Smooth muscle cell (in vitro differentiated cells): ENCODE measurements around the gene PADI3. TPM values are rescaled to one million over a fixed set of nuclear protein-coding genes. Genes with fewer than 3 reads are reported as not detected.

Experiments
- DNase-seq: peaks from one replicate; lab custom pipeline; 2025; ENCODE audit not compliant: unreplicated experiment; lab: John Stamatoyannopoulos, UW
- H2AFZ ChIP-seq: fragments of 200-600 bp; sonication (generic); 2 replicates; pipeline ENCODE4 v1.6.0; 2016; ENCODE audit warnings: antibody characterized with exemption, low read depth, mild to moderate bottlenecking
- H3F3A ChIP-seq: fragments of 200-600 bp; sonication (generic); 2 replicates; pipeline ENCODE4 v1.6.0; 2017; ENCODE audit warnings: antibody characterized with exemption, low read depth
- H3K27ac ChIP-seq: fragments of 200-600 bp; sonication (generic); 2 replicates; pipeline ENCODE4 v1.5.1; 2016; ENCODE audit warnings: low read depth, mild to moderate bottlenecking
- H3K27me3 ChIP-seq: fragments of 200-600 bp; sonication (generic); 2 replicates; pipeline ENCODE4 v1.6.1; 2016; ENCODE audit warnings: low read depth, mild to moderate bottlenecking
- H3K36me3 ChIP-seq: fragments of 200-600 bp; sonication (generic); 2 replicates; pipeline ENCODE4 v1.5.1; 2016; ENCODE audit warnings: low read depth
- H3K4me1 ChIP-seq: fragments of 200-600 bp; sonication (generic); 2 replicates; pipeline ENCODE4 v1.5.1; 2016; ENCODE audit warnings: low read depth
- H3K4me2 ChIP-seq: fragments of 200-600 bp; sonication (generic); 2 replicates; pipeline ENCODE4 v1.6.0; 2016; ENCODE audit warnings: mild to moderate bottlenecking
- H3K4me3 ChIP-seq: fragments of 200-600 bp; sonication (generic); 2 replicates; pipeline ENCODE4 v1.5.1; 2016; ENCODE audit warnings: mild to moderate bottlenecking
- H3K79me2 ChIP-seq: fragments of 200-600 bp; sonication (generic); 2 replicates; pipeline ENCODE4 v1.6.0; 2016; ENCODE audit warnings: low read depth, mild to moderate bottlenecking
- H3K9ac ChIP-seq: fragments of 200-600 bp; sonication (generic); 2 replicates; pipeline ENCODE4 v1.6.0; 2016; ENCODE audit warnings: low read depth
- H3K9me3 ChIP-seq: fragments of 200-600 bp; sonication (generic); replicated peaks from 2 replicates; pipeline ENCODE4 v1.5.1; 2016; ENCODE audit warnings: low read depth
- H4K20me1 ChIP-seq: fragments of 200-600 bp; sonication (generic); 2 replicates; pipeline ENCODE4 v1.6.0; 2016; ENCODE audit warnings: low read depth
- WGBS: methylation state at CpG from one replicate; pipeline ENCODE4 v1.1.7; 2016; ENCODE audit warnings: low lambda C conversion rate; 5-methylcytosine and 5-hydroxymethylcytosine counted together
- polyA plus RNA-seq: library from polyadenylated mRNA; unstranded; fragments of >200 nt; fragmentation: Nextera tagmentation; extraction: Ambion mirVana; gene quantifications from 2 replicates; pipeline ENCODE4 v1.2.1, GENCODE V29; 2016
- total RNA-seq: library from RNA; depleted of rRNA; stranded (reverse); fragments of >200 nt; gene quantifications from 2 replicates; pipeline ENCODE4 v1.2.3, GENCODE V29; 2014
- TF ChIP-seq, protein P1 (sequence below): fragments of 200-600 bp; sonication (generic); IDR thresholded peaks from 2 replicates; pipeline ENCODE4 v1.5.1; 2017; ENCODE audit warnings: borderline replicate concordance, mild to moderate bottlenecking, antibody characterized with exemption; ENCODE audit not compliant: insufficient read depth, poor library complexity, severe bottlenecking

Gene PADI3
- total and polyA plus RNA-seq, 2 experiments from 2014 or later: not detected

DNA sequence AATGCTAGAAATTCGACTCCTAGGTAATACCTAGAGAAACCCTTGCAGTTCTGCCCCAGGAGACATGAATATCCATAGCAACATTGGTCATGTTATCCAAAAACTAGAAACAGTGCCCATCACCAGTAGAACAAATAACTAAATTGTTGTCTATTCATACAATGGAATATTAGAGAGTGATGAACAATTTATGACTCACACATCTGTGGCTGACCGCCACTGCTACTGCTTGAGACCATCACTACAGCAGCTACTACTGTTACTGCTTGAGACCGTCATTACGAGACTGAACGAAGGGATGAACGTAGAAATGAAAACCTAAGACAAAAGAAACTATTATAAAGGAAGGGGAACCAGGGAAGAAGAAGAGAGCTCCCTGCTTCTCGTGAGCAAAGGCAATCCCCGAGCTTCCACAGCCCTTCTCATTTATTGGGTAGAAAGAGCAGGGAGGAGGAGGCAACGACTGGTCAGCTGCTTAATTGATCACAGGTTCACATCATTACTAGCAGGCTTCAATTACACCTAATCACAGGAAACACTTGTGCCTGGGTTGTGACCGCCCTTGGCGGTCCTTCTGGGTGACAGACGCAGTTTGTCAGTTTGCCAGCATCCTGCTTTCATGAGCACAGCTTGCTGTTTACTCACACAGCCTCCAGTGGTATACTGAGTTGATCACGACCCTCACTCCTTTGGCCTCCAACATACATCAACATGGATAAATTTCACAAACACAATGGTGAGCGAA lies 45.0 kb downstream of the PADI3 start:
- Histone ChIP-seq H3K27ac (no peak overlapping the region), H3K27me3 (no peaks in the 10 kb centered on the region), H3K79me2 (no peaks in the 10 kb centered on the region), H3K9ac (no peak overlapping the region), H3F3A (peaks cover 7% of the 10 kb centered on the region), H3K36me3 (no peaks in the 10 kb centered on the region), H3K4me1 (no peaks in the 10 kb centered on the region), H3K9me3 (no peaks in the 10 kb centered on the region), H2AFZ (no peak overlapping the region), H3K4me2 (no peak overlapping the region), H4K20me1 (no peaks in the 10 kb centered on the region), H3K4me3 (no peak overlapping the region)
- no peak for DNase-seq
- 82% methylated on average over 14 of the region's 14 CpGs for WGBS
- TF ChIP-seq, protein P1, sequence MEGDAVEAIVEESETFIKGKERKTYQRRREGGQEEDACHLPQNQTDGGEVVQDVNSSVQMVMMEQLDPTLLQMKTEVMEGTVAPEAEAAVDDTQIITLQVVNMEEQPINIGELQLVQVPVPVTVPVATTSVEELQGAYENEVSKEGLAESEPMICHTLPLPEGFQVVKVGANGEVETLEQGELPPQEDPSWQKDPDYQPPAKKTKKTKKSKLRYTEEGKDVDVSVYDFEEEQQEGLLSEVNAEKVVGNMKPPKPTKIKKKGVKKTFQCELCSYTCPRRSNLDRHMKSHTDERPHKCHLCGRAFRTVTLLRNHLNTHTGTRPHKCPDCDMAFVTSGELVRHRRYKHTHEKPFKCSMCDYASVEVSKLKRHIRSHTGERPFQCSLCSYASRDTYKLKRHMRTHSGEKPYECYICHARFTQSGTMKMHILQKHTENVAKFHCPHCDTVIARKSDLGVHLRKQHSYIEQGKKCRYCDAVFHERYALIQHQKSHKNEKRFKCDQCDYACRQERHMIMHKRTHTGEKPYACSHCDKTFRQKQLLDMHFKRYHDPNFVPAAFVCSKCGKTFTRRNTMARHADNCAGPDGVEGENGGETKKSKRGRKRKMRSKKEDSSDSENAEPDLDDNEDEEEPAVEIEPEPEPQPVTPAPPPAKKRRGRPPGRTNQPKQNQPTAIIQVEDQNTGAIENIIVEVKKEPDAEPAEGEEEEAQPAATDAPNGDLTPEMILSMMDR: no peak

DNA sequence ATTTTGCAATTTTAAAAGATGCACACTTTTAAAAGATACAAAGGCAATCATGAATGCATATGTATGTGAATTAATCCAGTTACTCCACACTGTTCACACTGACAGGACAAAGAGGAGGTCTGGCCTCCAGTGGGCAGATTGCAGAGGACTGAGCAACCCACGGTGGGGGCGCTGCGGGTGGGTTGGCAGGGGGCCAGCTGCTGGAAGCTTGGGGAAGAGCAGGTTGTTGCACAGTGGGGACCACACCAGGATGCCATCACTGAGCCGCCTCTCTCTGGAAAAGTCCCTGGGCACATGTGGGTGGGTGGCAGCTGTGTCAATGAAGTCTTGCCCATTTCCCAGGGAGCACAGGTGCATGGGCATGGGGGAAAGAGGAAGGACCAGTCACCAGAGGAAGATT lies 46.4 kb downstream of the PADI3 start:
- no peak overlapping the region for H3K4me3 ChIP-seq
- H3K27ac ChIP-seq: no peak overlapping the region
- H3F3A ChIP-seq: no peaks in the 10 kb centered on the region
- TF ChIP-seq, protein P1: no peak
- 96% methylated on average over 4 of the region's 4 CpGs for WGBS
- no peaks in the 10 kb centered on the region for H3K36me3 ChIP-seq
- no peaks in the 10 kb centered on the region for H3K9me3 ChIP-seq
- no peaks in the 10 kb centered on the region for H3K79me2 ChIP-seq
- H3K9ac ChIP-seq: no peak overlapping the region
- DNase-seq: no peak
- no peak overlapping the region for H3K4me2 ChIP-seq
- no peaks in the 10 kb centered on the region for H3K4me1 ChIP-seq
- no peaks in the 10 kb centered on the region for H3K27me3 ChIP-seq
- no peak overlapping the region for H2AFZ ChIP-seq
- H4K20me1 ChIP-seq: no peaks in the 10 kb centered on the region

DNA sequence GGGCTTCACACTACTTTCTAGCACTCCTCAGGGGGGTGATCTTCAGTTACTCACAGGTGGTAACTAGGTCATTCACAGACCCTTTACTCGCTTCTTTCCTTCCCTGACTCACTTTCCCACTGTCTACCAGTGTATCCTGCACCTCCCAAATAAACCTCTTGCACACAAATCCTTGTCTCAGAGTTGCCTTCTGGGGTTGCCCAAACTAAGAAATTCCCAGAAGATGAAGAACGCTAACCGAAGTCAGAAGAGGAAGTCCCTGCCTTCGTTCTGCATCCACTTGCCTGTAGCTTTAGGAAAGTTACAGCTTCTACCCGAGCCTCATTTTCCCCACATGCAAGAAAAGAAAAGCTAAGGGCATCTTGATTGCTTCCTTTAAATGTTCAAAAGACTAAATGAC lies 47.2 kb downstream of the PADI3 start:
- no peaks in the 10 kb centered on the region for H3K79me2 ChIP-seq
- no peaks in the 10 kb centered on the region for H3K9me3 ChIP-seq
- H3F3A ChIP-seq: no peaks in the 10 kb centered on the region
- no peaks in the 10 kb centered on the region for H3K27me3 ChIP-seq
- H3K4me1 ChIP-seq: no peaks in the 10 kb centered on the region
- 90% methylated on average over 5 of the region's 5 CpGs for WGBS
- H3K4me2 ChIP-seq: no peak overlapping the region
- no peak overlapping the region for H3K9ac ChIP-seq
- TF ChIP-seq, protein P1: no peak
- no peaks in the 10 kb centered on the region for H3K36me3 ChIP-seq
- no peaks in the 10 kb centered on the region for H4K20me1 ChIP-seq
- no peak overlapping the region for H3K4me3 ChIP-seq
- no peak overlapping the region for H3K27ac ChIP-seq
- no peak for DNase-seq
- no peak overlapping the region for H2AFZ ChIP-seq

DNA sequence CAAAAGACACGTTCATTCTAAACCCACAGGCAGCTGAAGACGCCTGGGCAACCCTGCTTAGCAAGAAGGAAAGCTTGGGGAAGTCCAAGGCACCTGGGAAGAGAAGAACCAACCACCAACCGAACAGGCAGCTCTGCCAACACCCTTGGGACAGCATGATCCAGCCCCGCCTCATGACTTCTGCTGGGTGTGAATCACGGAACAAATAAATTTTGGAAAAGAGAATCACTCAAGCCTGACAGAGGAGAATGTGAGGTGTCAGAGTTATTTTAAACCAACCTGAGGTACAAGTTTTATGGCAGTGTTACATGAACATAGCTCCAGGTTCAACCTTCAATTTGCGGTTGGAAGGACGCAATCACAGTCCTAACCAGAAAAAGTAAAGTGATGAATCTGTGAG lies 49.1 kb downstream of the PADI3 start:
- no peaks in the 10 kb centered on the region for H3K27me3 ChIP-seq
- no peak overlapping the region for H3K9ac ChIP-seq
- 82% methylated on average over 7 of the region's 7 CpGs for WGBS
- H3K79me2 ChIP-seq: no peaks in the 10 kb centered on the region
- H3K9me3 ChIP-seq: peaks cover 7% of the 10 kb centered on the region
- H3K27ac ChIP-seq: no peak overlapping the region
- H3F3A ChIP-seq: no peaks in the 10 kb centered on the region
- no peak overlapping the region for H3K4me2 ChIP-seq
- no peak for DNase-seq
- no peaks in the 10 kb centered on the region for H4K20me1 ChIP-seq
- no peaks in the 10 kb centered on the region for H3K36me3 ChIP-seq
- no peak overlapping the region for H2AFZ ChIP-seq
- no peaks in the 10 kb centered on the region for H3K4me1 ChIP-seq
- H3K4me3 ChIP-seq: no peak overlapping the region
- TF ChIP-seq, protein P1: no peak
